MM.1S (cell line): Measurements from ENCODE around the gene COL11A1.

ENCODE experiments used
- EZH2phosphoT487 ChIP-seq: fragments of 300-600 bp; sonication (generic); IDR thresholded peaks from 2 replicates; pipeline ENCODE4 v1.6.1; 2018; ENCODE audit warnings: antibody characterized with exemption, low read length
- TF ChIP-seq, protein P1 (sequence below): fragments of 300-600 bp; sonication (generic); IDR thresholded peaks from 2 replicates; pipeline ENCODE4 v1.5.1; 2016; ENCODE audit warnings: antibody characterized with exemption, low read length, mixed read lengths

DNA sequence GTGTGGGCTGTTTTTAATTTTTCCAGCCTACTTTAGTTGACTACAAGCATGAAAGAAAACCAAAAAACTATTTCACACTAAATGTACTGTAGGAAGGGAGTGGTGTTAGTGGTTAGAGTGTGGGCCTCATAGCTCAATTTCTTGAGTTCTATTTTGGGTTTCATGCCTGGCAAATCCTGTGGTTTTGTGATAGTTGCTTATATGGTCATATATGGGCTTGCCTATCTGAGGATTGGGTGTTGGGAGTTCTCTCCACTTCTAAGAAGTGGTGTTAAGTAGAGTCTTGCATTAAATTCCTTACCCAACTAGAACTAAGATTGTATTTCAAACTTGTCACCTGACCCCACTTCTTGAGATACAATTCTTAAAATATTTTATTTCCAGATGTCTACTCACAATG is 37.8 kb upstream of the COL11A1 start:
- TF ChIP-seq, protein P1, sequence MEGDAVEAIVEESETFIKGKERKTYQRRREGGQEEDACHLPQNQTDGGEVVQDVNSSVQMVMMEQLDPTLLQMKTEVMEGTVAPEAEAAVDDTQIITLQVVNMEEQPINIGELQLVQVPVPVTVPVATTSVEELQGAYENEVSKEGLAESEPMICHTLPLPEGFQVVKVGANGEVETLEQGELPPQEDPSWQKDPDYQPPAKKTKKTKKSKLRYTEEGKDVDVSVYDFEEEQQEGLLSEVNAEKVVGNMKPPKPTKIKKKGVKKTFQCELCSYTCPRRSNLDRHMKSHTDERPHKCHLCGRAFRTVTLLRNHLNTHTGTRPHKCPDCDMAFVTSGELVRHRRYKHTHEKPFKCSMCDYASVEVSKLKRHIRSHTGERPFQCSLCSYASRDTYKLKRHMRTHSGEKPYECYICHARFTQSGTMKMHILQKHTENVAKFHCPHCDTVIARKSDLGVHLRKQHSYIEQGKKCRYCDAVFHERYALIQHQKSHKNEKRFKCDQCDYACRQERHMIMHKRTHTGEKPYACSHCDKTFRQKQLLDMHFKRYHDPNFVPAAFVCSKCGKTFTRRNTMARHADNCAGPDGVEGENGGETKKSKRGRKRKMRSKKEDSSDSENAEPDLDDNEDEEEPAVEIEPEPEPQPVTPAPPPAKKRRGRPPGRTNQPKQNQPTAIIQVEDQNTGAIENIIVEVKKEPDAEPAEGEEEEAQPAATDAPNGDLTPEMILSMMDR = no peak
- TF ChIP-seq EZH2phosphoT487 = no peak
